Amniotic stem cell (primary cell): ENCODE measurements around the gene MPC1.

Experiments used
- DNase-seq: peaks from one replicate; lab custom pipeline; 2025; lab: John Stamatoyannopoulos, UW

MPC1 gene

GRCh38 chr6:166382933-166383801 is at the start of gene MPC1:
TSS of gene MPC1 (minus strand) at chr6:166382940. CDS start at chr6:166382876, 64 bp downstream.
- DNase-seq = peak; percentile 84

- no peak for DNase-seq
Observed at GRCh38 chr6:166430269-166430668, 47.5 kb upstream of the MPC1 start.

GRCh38 chr6:166424431-166424830 is 41.7 kb upstream of the MPC1 start:
- DNase-seq = no peak

- DNase-seq = no peak
Observed at GRCh38 chr6:166423781-166424180, 41.0 kb upstream of the MPC1 start.

- DNase-seq = no peak
Observed at GRCh38 chr6:166423051-166423745, 40.5 kb upstream of the MPC1 start.

- DNase-seq = no peak
Observed at GRCh38 chr6:166422201-166422940, 39.6 kb upstream of the MPC1 start.

- no peak for DNase-seq
Observed at GRCh38 chr6:166420351-166420750, 37.6 kb upstream of the MPC1 start.

- no peak for DNase-seq
Observed at GRCh38 chr6:166419717-166420116, 37.0 kb upstream of the MPC1 start.

GRCh38 chr6:166419286-166419685 is 36.5 kb upstream of the MPC1 start:
- no peak for DNase-seq

- no peak for DNase-seq
Observed at GRCh38 chr6:166418691-166419143, 36.0 kb upstream of the MPC1 start.

- no peak for DNase-seq
Observed at GRCh38 chr6:166417285-166417691, 34.5 kb upstream of the MPC1 start.

- DNase-seq = no peak
Observed at GRCh38 chr6:166415833-166416347, 33.1 kb upstream of the MPC1 start.

- no peak for DNase-seq
Observed at GRCh38 chr6:166415306-166415705, 32.6 kb upstream of the MPC1 start.

GRCh38 chr6:166413491-166413951 is 30.8 kb upstream of the MPC1 start:
- DNase-seq = no peak

GRCh38 chr6:166412911-166413384 is 30.2 kb upstream of the MPC1 start:
- DNase-seq = no peak

GRCh38 chr6:166412156-166412910 is 29.6 kb upstream of the MPC1 start:
- no peak for DNase-seq

GRCh38 chr6:166411721-166412151 is 29.0 kb upstream of the MPC1 start:
- DNase-seq = no peak

- DNase-seq = no peak
Observed at GRCh38 chr6:166411271-166411670, 28.5 kb upstream of the MPC1 start.

- no peak for DNase-seq
Observed at GRCh38 chr6:166410426-166410935, 27.7 kb upstream of the MPC1 start.

GRCh38 chr6:166408936-166409755 is 26.4 kb upstream of the MPC1 start:
- DNase-seq = no peak
